ENCODE data around the gene FOXC2. TPM values are rescaled to one million over a fixed set of nuclear protein-coding genes. Genes with fewer than 3 reads are reported as not detected.

The FOXC2 gene
- total and polyA plus RNA-seq, 2 of the 13 experiments (the other 11 are each of a cell fraction or from before 2014, with no cell fraction given) = not detected

GRCh38 chr16:86531191-86531545 is 35.5 kb upstream of the FOXC2 start:
- no peak for DNase-seq (ENCODE audit: low spot score)
- H3K4me2 ChIP-seq (ENCODE audit: low read depth, low read length) = no peak overlapping the region
- in situ Hi-C loops (cut with HindIII; ENCODE audit: extremely low pct_ligation_motif_present, low pct_unique_long_range_greater_than_20kb) = no loop called here
- no peaks in the 10 kb centered on the region for H3K27me3 ChIP-seq (ENCODE audit: control insufficient read depth in 1 of 2, insufficient read depth in 2 of 2, low read length in 2 of 2)
- FAIRE-seq = no peak
- no peaks in the 10 kb centered on the region for H4K20me1 ChIP-seq (ENCODE audit: insufficient read depth, low read length)
- no TSS peak for BruUV-seq (replicated peaks)
- H3K27ac ChIP-seq (ENCODE audit: extremely low read length, insufficient read depth, low read length) = no peak overlapping the region
- POLR2A ChIA-PET = no interaction called here
- CTCF ChIA-PET (ENCODE audit: low intra/inter-chr PET ratio, low total read pairs) = no interaction called here
- TF ChIP-seq ZBTB21 (CRISPR knock-in tag; IDR thresholded peaks at IDR 0.05) (no peak), HIVEP1 (CRISPR knock-in tag; IDR thresholded peaks at IDR 0.05) (no peak), ZNF142 (CRISPR knock-in tag; IDR thresholded peaks at IDR 0.05) (no peak)
- H3K9me3 ChIP-seq (ENCODE audit: low read length) = no peaks in the 10 kb centered on the region
- intact Hi-C loops (cut with micrococcal nuclease; ENCODE audit: unreplicated experiment) = no loop called here
- no peaks in the 10 kb centered on the region for H3K79me2 ChIP-seq (ENCODE audit: insufficient read depth, low read length)
- no peak overlapping the region for H3K4me3 ChIP-seq (replicated peaks in 1 of 3; ENCODE audit: insufficient read depth in 1 of 3, low read depth in 2 of 3, low read length in 3 of 3)
- WGBS (ENCODE audit: low lambda C conversion rate) = 93% methylated on average over 7 of the region's 7 CpGs
- ATAC-seq = no peak
- H3K36me3 ChIP-seq (replicated peaks in 1 of 2; ENCODE audit: control insufficient read depth in 1 of 2, insufficient read depth in 2 of 2, low read length in 2 of 2) = peaks cover 0 to 5% of the 10 kb centered on the region in 2 experiments; a peak in 1 of 5 replicates
- H3K4me1 ChIP-seq (ENCODE audit: insufficient read depth, low read length) = no peaks in the 10 kb centered on the region
- H3K9ac ChIP-seq (ENCODE audit: insufficient read depth, low read depth, low read length) = no peak overlapping the region
- H2AFZ ChIP-seq (ENCODE audit: low read length) = no peak overlapping the region
